Nucleus accumbens (tissue), 56 donors: Measurements from ENCODE around the gene ANO9.
"Not testable (repeated sequence)": the region's sequence is repeated elsewhere in the genome, so short reads cannot be mapped to it uniquely, and the experiment has no call there.

Experiments used
- DNase-seq, 56 donors: peaks; one replicate each; lab custom pipeline; 2025; lab: John Stamatoyannopoulos, UW

The ANO9 gene

GRCh38 chr11:405954-406795, 35.6 kb downstream of the ANO9 start:
- DNase-seq: no peak

- DNase-seq: peak in 25 of 56 donors; percentile 6 to 83 (median 34)
These were observed 36.4 kb downstream of the ANO9 start for GRCh38 chr11:405323-405953.

- DNase-seq: no peak
These were observed 37.1 kb downstream of the ANO9 start for GRCh38 chr11:404551-405264.

- DNase-seq: no peak
These were observed 37.9 kb downstream of the ANO9 start for GRCh38 chr11:403761-404431.

GRCh38 chr11:403021-403760, 38.6 kb downstream of the ANO9 start:
- DNase-seq: no peak

GRCh38 chr11:401196-401595, 40.6 kb downstream of the ANO9 start:
- DNase-seq: not testable (repeated sequence)

GRCh38 chr11:400241-400689, 41.5 kb downstream of the ANO9 start:
- DNase-seq: no peak

DNA sequence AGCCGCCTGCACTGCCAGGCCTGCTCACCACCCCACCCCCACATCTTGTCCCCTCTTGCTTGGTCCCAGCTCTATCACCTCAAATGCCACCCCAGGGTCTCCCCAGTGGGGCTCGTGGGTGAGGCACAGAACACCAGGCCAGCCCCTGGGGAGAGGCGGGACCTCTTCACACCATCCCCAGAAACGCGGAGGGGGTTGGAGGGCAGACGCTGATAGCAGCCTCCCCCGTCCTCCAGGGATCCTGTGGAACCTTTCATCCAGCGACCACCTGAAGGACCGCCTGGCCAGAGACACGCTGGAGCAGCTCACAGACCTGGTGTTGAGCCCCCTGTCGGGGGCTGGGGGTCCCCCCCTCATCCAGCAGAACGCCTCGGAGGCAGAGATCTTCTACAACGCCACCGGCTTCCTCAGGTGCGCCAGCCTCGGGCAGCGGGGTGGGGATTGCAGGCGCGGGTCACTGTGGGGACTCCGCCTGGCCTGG, 42.0 kb downstream of the ANO9 start:
- no peak for DNase-seq

DNA sequence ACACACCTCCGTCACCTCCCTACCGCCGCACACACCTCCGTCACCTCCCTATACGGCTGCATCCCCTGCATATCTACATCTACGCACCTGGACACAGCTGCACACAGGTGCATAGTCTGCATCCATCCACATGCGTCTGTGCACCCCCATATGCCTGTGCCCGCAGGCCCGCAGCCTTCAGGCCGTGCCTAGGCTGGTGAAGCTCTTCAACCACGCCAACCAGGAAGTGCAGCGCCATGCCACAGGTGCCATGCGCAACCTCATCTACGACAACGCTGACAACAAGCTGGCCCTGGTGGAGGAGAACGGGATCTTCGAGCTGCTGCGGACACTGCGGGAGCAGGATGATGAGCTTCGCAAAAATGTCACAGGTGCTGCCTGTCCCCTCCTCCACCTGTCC, 43.0 kb downstream of the ANO9 start:
- DNase-seq: no peak

DNA sequence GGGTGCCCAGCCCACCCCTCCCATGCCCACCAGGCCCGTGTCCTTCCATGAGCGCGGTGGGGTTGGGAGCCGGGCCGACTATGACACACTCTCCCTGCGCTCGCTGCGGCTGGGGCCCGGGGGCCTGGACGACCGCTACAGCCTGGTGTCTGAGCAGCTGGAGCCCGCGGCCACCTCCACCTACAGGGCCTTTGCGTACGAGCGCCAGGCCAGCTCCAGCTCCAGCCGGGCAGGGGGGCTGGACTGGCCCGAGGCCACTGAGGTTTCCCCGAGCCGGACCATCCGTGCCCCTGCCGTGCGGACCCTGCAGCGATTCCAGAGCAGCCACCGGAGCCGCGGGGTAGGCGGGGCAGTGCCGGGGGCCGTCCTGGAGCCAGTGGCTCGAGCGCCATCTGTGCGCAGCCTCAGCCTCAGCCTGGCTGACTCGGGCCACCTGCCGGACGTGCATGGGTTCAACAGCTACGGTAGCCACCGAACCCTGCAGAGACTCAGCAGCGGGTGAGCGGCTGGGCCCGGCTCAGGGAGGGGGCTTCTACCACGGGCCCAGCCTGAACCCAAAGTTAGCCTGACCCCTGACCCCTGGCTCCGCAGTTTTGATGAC, 44.8 kb downstream of the ANO9 start:
- peak in 13 of 56 donors; percentile 4 to 50 (median 27) for DNase-seq

- DNase-seq: no peak
These were observed 45.3 kb downstream of the ANO9 start for GRCh38 chr11:396511-396947.

- DNase-seq: no peak
These were observed 45.9 kb downstream of the ANO9 start for GRCh38 chr11:395866-396265.

- DNase-seq: no peak
These were observed 46.8 kb downstream of the ANO9 start for GRCh38 chr11:394858-395655.

DNA sequence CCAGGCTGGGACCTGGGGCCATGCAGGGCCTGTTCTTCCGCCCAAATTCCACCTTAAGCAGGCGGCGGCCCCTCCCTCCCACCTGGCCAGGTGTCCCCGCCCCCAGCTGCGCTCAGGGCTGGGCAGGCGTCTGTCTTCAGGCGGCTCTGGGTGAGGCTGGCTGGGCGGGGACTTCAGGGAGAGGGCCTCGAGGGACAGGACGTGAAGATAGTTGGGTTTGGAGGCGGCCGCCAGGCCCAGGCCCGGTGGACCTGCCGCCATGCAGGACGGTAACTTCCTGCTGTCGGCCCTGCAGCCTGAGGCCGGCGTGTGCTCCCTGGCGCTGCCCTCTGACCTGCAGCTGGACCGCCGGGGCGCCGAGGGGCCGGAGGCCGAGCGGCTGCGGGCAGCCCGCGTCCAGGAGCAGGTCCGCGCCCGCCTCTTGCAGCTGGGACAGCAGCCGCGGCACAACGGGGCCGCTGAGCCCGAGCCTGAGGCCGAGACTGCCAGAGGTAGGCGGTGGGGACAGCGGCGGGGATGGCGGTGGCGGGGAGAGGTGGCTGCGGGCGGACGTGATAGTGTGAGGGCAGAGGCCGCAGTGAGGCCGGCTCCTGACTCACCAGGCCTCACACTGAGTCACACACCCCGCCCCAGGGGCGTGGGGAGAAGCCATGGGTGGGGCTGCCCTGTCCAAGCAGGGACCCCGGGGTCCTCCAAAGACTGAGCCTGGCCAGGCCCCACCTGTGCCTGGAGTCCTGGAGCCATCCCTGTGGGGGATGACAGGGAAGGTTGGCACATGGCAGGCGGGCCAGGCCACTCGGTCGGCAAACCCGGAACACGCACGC, 47.6 kb downstream of the ANO9 start, which contains the start of gene PKP3:
PKP3 (plus strand) TSS at position 176 of the 824 bp plus-strand sequence; CDS start at position 260, 84 bp downstream.
- DNase-seq: no peak

DNA sequence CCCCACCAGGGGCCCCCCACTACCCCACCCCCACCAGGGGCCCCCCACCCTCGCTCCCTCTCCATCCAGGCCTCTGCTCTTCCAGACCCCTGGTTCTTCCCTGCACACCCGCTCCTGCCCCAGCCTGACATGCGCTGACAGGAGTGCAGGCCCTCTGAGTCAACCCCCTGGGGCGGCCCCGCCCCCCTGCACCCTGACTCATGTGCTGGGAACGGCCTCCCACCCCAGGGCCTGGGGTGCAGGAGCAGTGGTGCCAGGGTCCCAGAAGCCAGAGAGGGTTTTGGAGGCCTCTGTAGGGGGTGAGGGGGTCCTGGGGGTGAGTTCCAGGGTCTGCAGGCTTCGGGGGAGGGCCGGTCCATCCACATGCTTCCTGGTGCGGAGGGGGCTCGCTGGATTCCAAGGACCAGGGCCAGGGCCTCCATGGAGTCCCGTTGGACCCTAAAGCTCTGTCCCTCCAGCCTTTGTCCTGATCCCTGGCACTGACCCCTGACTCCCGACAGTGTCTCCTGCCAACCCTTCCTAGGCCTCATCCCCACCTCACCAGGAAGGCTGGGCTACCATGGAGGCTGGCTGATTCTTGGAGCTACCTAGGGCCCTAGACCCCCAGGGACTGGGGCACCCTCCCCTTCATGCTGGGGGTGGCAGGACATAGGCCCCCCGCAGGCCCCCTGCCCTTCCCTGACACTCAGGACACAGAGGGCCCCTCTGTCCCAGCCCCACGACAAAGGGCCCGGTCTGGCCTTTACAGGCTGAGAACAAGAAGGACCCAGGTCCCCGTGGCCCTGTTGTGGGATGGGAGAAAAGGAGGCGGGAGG, 48.4 kb downstream of the ANO9 start:
- DNase-seq: peak in 3 of 56 donors; percentile 24 to 32 (median 26)

DNA sequence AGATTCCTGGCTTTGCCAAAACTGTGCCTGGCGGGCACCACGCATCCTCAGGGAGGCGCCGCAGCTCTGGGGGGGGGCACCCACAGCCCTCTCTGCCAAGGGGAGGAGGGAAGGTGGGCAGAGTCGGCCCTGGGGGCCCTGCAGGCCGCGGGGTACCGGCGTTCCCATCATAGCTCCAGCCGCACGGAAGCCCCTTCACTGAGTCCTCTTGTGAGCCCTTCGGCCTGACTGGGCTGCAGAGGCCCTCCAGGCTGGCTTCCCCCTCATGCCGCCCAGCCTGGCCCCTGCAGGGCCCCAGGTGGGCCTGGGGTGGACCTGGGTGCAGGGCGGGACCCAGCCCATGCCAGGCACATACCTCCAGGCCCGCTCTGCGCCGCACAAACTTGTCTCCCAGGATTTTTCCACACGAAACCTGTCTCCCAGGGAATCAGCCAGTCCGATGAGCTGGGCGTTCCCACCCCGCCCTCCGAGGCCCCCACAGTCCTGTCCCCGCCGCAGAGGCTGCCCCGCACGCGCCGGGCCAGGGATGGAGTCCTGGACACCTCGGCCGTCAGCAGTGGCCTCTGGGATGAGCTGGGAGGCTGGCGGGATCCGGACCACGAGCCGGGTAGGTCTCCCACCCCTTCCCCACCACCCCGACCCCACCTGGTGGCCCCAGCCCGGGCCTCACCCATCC, 49.6 kb downstream of the ANO9 start:
- no peak for DNase-seq
